Measurements from ENCODE around the gene SYT2. TPM values are rescaled to one million over a fixed set of nuclear protein-coding genes. Genes with fewer than 3 reads are reported as not detected.
"Not testable (repeated sequence)": the region's sequence is repeated elsewhere in the genome, so short reads cannot be mapped to it uniquely, and the experiment has no call there.

The SYT2 gene
- total and polyA plus RNA-seq, 8 donors, result 1.1 to 5.4 (median 2.5) TPM; not detected in 1

DNA sequence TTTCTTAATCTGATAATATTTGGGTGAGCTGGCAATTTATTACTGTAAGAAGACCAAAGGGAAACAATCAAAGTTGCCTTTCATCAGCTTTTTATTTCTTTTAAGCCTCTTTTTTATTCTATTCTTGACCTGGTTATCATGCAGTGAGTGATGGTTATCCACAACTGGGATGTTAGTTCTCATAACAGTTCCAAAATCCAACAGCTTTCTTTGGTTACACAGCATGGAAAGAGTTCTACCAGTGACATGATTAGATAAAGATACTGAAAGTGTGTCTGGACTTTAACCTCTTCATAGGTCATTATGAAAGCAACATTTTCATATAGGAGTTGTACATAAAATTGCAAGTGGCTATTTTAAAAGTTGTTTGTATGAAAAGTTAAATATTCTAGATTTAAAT, 163.0 kb downstream of the SYT2 start:
- intact Hi-C loops (cut with DNase I), result no loop called here
- TF ChIP-seq, protein P1, sequence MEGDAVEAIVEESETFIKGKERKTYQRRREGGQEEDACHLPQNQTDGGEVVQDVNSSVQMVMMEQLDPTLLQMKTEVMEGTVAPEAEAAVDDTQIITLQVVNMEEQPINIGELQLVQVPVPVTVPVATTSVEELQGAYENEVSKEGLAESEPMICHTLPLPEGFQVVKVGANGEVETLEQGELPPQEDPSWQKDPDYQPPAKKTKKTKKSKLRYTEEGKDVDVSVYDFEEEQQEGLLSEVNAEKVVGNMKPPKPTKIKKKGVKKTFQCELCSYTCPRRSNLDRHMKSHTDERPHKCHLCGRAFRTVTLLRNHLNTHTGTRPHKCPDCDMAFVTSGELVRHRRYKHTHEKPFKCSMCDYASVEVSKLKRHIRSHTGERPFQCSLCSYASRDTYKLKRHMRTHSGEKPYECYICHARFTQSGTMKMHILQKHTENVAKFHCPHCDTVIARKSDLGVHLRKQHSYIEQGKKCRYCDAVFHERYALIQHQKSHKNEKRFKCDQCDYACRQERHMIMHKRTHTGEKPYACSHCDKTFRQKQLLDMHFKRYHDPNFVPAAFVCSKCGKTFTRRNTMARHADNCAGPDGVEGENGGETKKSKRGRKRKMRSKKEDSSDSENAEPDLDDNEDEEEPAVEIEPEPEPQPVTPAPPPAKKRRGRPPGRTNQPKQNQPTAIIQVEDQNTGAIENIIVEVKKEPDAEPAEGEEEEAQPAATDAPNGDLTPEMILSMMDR (IDR thresholded peaks at IDR 0.05), result no peak
- no peak for ATAC-seq

DNA sequence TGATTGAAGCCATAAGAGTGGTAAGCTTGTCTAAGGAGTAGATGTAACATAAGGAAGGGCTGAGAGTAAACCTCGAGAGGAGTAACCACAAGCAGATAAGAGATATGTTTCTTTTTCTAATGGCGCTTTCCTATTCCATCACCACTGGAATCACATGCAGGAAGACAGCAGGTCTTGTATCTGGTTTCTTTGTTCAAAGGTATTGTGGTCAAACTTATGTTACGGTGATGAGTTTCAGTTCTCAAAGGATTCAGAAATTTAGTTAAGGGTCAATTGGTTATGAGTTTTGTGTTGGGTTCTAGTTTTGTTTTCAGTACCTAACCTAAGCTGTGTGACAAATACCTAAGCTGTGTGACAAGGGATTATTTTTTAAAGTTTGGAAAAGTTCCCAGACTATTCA, 163.5 kb downstream of the SYT2 start:
- H3K4me1 ChIP-seq; H3K4me3 ChIP-seq; DNase-seq; H3K9me3 ChIP-seq; intact Hi-C loops (cut with DNase I); H3K27me3 ChIP-seq; H3K27ac ChIP-seq; H3K36me3 ChIP-seq; ATAC-seq: not testable (repeated sequence)

More for the DNA sequence above, 163.0 kb downstream of the SYT2 start:
- no peaks in the 10 kb centered on the region for H3K36me3 ChIP-seq
- no peaks in the 10 kb centered on the region for H3K9me3 ChIP-seq
- DNase-seq, result no peak
- no peak overlapping the region for H3K4me3 ChIP-seq
- H3K27ac ChIP-seq, result no peak overlapping the region
- H3K4me1 ChIP-seq, result peaks cover 3 to 4% of the 10 kb centered on the region in 2 donors
- H3K27me3 ChIP-seq, result no peaks in the 10 kb centered on the region

DNA sequence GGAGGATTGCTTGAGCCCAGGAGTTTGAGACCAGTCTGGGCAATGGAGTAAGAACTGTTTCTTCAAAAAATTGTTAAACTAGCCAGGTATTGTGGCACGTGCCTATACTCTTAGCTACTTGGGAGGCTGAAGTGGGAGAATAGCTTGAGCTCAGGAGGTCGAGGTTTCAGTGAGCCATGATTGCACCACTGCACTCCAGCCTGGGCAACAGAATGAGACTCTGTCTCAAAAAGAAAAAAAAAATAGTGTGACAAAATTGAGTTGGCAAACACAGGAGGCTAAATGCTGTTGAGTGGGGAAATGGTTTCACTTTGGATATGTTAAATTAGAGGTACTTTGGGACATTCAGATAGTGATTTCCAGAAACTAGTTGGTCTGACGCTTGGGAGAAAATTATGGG, 163.9 kb downstream of the SYT2 start:
- H3K4me3 ChIP-seq; H3K9me3 ChIP-seq; H3K36me3 ChIP-seq; H3K4me1 ChIP-seq; DNase-seq; intact Hi-C loops (cut with DNase I); H3K27me3 ChIP-seq: not testable (repeated sequence)
- H3K27ac ChIP-seq, result peak overlapping the region in 1 of 2 donors; percentile 1
- ATAC-seq, result peak; percentile 75

DNA sequence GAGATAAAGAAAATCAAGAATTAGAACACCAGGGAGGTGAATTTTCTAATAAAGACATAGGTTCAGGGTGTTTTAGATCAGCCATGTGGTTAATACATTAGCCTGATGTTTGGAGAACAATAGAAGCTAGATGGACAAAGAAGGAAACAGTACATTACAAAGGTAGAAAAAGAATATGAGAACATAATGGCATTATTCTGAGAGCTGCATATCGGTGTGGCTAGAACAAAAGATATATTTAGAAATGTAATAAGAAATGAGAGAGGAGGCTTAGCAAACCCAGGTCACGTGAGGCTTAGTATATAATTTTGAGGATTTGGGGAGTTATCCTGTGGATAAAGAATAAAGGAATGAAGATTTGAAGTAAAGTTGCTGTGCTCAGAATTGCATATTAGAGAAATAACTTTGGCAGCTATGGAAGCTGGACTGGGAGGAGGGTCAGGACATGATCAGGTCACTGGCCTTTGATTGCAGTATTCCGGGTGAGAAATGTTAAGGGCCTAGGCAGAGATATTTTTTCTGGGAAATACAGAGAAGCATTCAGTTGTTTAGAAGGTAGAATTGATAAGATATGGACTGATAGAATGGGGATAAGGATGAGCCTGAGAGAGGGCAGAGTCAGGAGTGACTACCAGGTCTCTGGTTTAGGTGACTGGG, 164.5 kb downstream of the SYT2 start:
- H3K4me3 ChIP-seq; intact Hi-C loops (cut with DNase I); ATAC-seq; H3K36me3 ChIP-seq; H3K9me3 ChIP-seq; H3K27me3 ChIP-seq; DNase-seq; H3K4me1 ChIP-seq: not testable (repeated sequence)
- H3K27ac ChIP-seq, result peak overlapping the region in 1 of 2 donors; percentile 1

DNA sequence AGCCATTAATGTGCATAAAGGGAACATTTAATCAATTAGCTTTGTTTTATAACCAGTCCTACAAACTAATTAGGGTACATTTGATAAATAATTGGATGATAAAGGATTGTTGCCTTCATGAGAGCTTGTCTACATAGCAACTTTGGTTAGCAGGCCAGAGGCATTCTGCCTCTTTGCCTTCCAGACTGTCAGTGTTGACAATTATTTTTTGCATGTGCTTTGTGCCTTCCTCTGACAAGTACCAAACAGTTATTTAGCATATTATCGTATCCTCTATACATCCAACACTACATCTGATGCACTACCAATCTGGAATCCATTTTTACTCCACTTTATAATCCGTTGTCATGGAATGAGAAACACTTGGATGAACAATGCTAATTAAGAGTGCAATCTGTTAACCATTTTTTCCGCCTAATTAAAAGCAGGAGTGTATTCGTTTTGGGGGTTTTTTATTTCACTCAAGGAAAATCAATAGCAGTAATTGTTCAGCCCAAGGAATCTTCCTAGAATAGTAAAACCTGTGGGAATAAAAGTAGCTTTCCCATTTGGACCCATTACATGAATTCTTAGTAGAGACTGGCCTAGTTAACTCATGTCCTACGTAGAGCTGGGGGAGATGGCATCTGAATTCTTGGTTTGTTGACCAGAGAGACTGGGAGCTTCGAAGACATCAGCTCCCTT, 165.3 kb downstream of the SYT2 start:
- intact Hi-C loops (cut with DNase I); H3K27ac ChIP-seq; H3K4me1 ChIP-seq; ATAC-seq; H3K27me3 ChIP-seq; DNase-seq; H3K36me3 ChIP-seq; H3K4me3 ChIP-seq; H3K9me3 ChIP-seq: not testable (repeated sequence)

DNA sequence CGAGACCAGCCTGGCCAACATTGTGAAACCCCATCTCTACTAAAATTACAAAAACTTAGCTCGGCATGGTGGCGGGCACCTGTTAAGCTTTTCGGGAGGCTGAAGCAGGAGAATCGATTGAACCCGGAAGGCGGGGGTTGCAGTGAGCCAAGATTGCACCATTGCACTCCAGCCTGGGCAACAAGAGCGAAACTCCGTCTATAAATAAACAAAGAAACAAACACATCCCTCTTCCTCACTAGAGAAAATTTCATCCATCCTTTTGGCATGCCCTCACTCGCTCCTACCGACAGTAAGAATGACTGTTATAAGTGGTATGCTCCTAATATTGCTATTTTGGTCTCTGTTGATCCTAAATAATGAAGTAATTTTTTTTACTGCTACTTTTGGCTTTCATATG, 166.7 kb downstream of the SYT2 start:
- ATAC-seq; H3K36me3 ChIP-seq; intact Hi-C loops (cut with DNase I); H3K27me3 ChIP-seq; DNase-seq; H3K4me3 ChIP-seq; H3K9me3 ChIP-seq: not testable (repeated sequence)
- peak overlapping the region; percentile 37 to 62 for H3K27ac ChIP-seq
- peaks cover 11 to 18% of the 10 kb centered on the region in 2 donors for H3K4me1 ChIP-seq

DNA sequence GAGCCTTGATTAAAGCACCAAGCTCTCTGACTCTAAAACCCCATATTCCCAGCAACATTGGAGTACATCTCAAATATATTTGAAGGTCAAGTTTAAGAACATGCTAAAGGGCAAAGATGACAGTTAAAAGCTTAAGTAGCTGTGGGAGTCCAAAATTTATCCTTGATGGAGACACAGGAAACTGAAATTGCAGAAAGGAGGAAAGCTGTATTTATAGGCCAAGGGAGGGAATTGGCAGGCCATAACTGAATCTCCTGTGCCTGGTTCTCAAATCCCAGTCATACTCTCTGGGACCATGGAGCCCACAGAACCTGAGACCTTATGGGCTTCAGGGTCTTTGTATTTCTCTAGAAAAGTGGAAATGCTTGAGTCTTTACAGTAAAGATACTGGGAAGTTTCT, 167.8 kb downstream of the SYT2 start:
- DNase-seq; H3K27me3 ChIP-seq; H3K9me3 ChIP-seq; H3K4me3 ChIP-seq; ATAC-seq; H3K36me3 ChIP-seq; intact Hi-C loops (cut with DNase I): not testable (repeated sequence)
- Histone ChIP-seq H3K27ac (peak overlapping the region in 1 of 2 donors; percentile 62), H3K4me1 (peaks cover 11 to 20% of the 10 kb centered on the region in 2 donors)

DNA sequence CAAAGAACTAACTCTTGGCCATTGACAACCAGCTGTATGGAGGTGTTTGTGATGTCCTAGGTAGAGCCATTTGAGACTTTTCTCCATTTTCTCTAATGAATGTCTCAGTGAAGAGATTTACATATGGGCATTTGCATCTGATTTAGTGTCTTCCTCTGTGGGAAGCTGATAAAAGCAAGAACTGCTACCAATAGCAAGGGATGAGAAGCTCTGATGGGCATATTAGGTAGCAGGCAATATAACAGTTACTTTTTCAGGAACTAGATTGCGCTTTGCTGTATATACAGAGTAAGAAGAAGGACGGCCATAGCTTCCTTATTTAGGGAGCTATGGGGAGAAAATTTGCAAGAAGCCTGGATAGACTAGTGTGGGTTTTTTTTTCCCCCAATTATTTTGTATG, 169.4 kb downstream of the SYT2 start:
- intact Hi-C loops (cut with DNase I); H3K36me3 ChIP-seq; ATAC-seq; DNase-seq; H3K27me3 ChIP-seq; H3K9me3 ChIP-seq; H3K4me3 ChIP-seq: not testable (repeated sequence)
- Histone ChIP-seq H3K27ac (peak overlapping the region in 1 of 2 donors; percentile 83), H3K4me1 (peaks cover 9 to 17% of the 10 kb centered on the region in 2 donors)

Other genes with a start within 250 kb of the SYT2 start
- gene KDM5B, start 98.0 kb upstream of the SYT2 start, total RNA-seq, result 10 to 100 TPM; 46.4 to 67.4 TPM
- gene KDM5B, start 98.0 kb upstream of the SYT2 start, polyA plus RNA-seq (ENCODE audit: insufficient read length in 6 of 6), result 100 to 1,000 TPM in 5 of 6 donors, 10 to 100 TPM in 1; 99.1 to 124 (median 108) TPM
- gene PCAT6, start 100.5 kb upstream of the SYT2 start, total RNA-seq, result 1 to 10 TPM; 1.1 to 2.4 TPM
- gene PCAT6, start 100.5 kb upstream of the SYT2 start, polyA plus RNA-seq (ENCODE audit: insufficient read length in 6 of 6), result 1 to 10 TPM; 1.2 to 3.8 (median 2.5) TPM
- 10 to 100 TPM; 11.0 to 15.5 TPM for gene RABIF, start 178.7 kb upstream of the SYT2 start, total RNA-seq
- gene RABIF, start 178.7 kb upstream of the SYT2 start, polyA plus RNA-seq (ENCODE audit: insufficient read length in 6 of 6), result 10 to 100 TPM in 1 of 6 donors, 1 to 10 TPM in 5; 8.1 to 10.3 (median 8.7) TPM
- 10 to 100 TPM; 26.6 to 29.7 TPM for gene KLHL12, start 216.8 kb upstream of the SYT2 start, total RNA-seq
- gene KLHL12, start 216.8 kb upstream of the SYT2 start, polyA plus RNA-seq (ENCODE audit: insufficient read length in 6 of 6), result 10 to 100 TPM; 34.0 to 40.0 (median 35.8) TPM
- gene ADIPOR1, start 247.9 kb upstream of the SYT2 start, total RNA-seq, result 100 to 1,000 TPM; 130 to 138 TPM
- 10 to 100 TPM; 63.2 to 72.0 (median 65.8) TPM for gene ADIPOR1, start 247.9 kb upstream of the SYT2 start, polyA plus RNA-seq (ENCODE audit: insufficient read length in 6 of 6)

Measured in left lung (tissue), 10 donors.